GM18507 (cell line): ENCODE results near the gene NMRAL1.

ENCODE experiments used
- DNase-seq: peaks from one replicate; pipeline ENCODE4 v3.0.0; 2011; ENCODE audit warnings: low read depth; ENCODE audit not compliant: insufficient read length; ENCODE audit errors: extremely low spot score
- FAIRE-seq: peaks from 2 replicates; lab custom pipeline; 2011; peaks lifted over from hg19 to GRCh38; lab: Jason Lieb, UNC

Gene NMRAL1

GRCh38 chr16:4506450-4506849 lies 32.0 kb upstream of the NMRAL1 start:
- peak; percentile 89 for FAIRE-seq
- no peak for DNase-seq

- FAIRE-seq (peak; percentile 93), DNase-seq (peak; percentile 53)
Observed at GRCh38 chr16:4505356-4506147, 31.1 kb upstream of the NMRAL1 start.

DNA sequence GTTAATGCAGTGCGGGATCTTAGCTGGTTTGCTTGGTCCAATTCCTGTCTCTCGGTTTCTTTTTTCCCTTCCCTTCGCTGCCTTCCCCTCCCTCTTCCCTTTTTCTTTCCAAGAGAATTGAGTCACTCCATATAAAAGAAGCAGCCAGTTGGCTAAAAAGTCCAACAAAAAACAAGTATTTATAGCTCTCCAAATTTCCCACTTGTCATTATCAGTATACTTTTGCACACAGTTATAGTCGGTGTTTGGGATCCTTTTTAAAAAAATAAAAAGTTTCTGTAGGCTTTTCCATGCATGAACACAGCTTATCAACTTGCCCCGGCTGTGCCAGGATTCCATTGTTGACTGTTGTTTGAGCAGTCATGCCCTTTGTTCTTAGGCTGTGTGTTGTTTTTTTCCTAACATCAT lies 26.6 kb upstream of the NMRAL1 start:
- FAIRE-seq (no peak), DNase-seq (no peak)

- DNase-seq (no peak), FAIRE-seq (no peak)
Observed at GRCh38 chr16:4500272-4500671, 25.8 kb upstream of the NMRAL1 start.

GRCh38 chr16:4499196-4499555 lies 24.8 kb upstream of the NMRAL1 start:
- FAIRE-seq = no peak
- no peak for DNase-seq

DNA sequence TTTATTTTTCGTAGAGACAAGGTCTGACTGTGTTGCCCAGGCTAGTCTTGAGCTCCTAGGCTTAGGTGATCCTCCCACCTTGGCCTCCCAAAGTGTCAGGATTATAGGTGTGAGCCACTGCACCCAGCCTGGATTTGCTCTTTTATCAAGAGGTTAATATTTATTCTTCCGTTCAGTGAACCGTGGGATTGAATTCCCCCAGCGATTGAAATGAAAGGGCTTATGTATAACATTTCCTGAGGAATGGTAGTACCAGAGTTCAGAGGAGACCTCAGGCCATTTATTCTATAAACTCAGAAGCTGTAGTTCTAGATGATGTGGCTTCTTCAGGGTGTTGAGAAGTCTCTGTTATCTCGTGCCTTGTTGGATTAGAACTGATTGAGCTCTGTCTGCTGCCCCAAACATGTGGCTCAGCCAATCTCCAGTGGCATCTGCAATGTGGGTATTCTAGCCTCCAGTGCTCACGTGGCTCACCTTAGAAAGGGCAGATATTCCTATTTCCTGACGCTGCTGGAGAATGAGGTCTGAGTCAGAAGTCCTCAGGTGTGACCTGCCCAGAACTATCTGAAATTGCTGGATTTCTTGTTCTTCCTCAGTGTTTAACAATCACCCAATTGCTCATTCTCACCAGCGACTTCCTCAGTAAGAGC lies 24.2 kb upstream of the NMRAL1 start:
- no peak for DNase-seq
- FAIRE-seq = no peak

- FAIRE-seq (no peak), DNase-seq (no peak)
Observed at GRCh38 chr16:4496305-4496704, 21.9 kb upstream of the NMRAL1 start.

GRCh38 chr16:4495766-4496165 lies 21.3 kb upstream of the NMRAL1 start:
- DNase-seq = no peak
- no peak for FAIRE-seq

DNA sequence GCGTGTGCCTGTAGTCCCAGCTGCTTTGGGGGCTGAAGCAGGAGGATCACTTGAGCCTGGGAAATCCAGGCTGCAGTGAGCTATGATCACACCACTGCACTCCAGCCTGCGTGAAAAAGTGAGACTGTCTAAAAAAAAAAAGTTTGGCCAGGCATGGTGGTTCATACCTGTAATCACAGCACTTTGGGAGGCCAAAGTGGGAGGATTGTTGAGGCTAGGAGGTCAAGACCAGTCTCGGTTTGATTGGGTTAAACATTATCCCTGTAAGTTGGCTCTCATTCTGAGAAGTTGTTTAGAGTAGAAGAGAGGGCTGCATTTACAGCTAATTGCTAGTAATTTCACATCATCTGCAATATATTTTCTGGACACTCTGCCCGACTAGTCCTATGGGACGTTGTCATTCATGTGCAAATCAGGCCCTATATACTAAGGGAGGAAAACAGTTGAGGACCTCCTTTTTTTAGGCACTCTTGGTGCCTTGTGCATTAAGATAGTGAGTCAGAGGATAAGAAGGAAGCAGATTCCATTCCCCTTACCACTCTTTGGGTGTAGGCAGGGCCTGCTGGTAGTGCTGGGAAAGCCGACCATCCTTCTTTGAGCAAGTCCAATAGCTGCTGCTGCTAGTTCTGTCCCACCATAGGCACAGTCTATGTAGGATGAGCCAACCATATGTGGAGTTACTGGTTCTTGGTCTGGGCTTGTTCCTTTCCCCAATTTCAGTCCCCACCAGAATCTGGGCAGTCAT lies 20.5 kb upstream of the NMRAL1 start:
- no peak for DNase-seq
- FAIRE-seq = no peak

- DNase-seq = no peak
- FAIRE-seq = no peak
Observed at GRCh38 chr16:4491898-4492297, 17.5 kb upstream of the NMRAL1 start.

GRCh38 chr16:4489030-4489429 lies 14.6 kb upstream of the NMRAL1 start:
- DNase-seq = no peak
- no peak for FAIRE-seq

DNA sequence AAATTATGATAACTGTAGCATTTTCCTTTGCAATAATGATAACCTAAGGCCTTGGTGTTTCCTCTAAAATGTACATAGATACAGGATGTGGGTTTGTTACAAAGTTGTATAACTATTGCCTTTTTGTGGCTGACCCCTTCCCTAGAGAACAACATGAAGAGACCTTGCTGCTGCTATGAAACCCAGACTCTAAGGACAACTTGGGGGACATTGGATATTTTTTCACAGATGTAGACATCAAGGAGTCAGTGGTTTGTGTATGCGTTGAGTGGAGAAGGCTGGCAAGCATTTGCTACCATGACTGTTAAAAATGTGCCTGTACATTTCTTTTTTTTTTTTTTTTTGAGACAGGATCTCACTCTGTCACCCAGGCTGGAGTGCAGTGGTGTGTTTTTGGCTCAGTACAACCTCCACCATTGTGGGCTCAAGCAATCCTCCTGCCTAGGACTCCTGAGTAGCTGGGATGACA lies 14.1 kb upstream of the NMRAL1 start:
- FAIRE-seq (no peak), DNase-seq (no peak)

GRCh38 chr16:4487955-4488498 lies 13.6 kb upstream of the NMRAL1 start:
- DNase-seq (no peak), FAIRE-seq (no peak)

GRCh38 chr16:4486126-4486893 lies 11.9 kb upstream of the NMRAL1 start:
- no peak for DNase-seq
- no peak for FAIRE-seq

DNA sequence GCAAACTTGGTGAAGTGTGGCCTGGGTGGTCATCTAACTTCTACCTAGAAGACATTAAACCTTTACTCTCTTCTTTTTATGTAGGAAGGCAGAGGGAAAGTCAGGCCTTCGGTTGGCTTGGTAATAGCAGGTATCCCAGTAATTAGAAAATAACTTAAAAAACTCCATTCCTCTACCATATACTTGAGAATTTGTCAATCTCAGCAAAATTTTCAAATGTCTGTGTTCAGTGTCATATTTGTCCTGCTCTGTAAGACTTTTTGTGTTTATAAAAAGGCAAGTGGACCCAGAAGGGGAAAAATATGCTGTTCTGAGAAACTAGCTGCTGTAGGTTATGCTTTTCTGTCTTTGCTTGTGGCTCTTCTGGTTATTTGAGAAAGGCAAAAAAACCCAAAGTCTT lies 7.5 kb upstream of the NMRAL1 start:
- FAIRE-seq (no peak), DNase-seq (no peak)

GRCh38 chr16:4481526-4481925 lies 7.1 kb upstream of the NMRAL1 start:
- FAIRE-seq (no peak), DNase-seq (no peak)

DNA sequence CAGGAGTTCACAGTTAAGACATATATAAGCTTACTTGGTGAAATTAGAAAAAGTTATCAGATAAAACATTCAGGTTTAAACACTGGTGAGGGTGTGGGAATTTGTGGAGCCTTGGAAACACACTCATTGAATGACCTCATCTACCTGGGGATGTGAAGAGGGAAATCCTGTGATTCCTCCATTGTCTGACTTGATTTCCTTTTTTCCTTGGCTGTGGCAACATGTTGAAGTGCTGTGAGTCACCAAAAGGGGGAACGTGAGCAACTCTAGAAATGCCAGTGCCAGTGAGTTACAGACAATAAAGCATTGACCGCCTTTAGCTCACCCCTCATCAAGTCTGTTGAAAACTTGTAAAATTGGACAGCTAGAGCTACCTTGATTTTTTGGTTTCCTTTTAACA lies 3.5 kb upstream of the NMRAL1 start:
- FAIRE-seq (no peak), DNase-seq (no peak)

DNA sequence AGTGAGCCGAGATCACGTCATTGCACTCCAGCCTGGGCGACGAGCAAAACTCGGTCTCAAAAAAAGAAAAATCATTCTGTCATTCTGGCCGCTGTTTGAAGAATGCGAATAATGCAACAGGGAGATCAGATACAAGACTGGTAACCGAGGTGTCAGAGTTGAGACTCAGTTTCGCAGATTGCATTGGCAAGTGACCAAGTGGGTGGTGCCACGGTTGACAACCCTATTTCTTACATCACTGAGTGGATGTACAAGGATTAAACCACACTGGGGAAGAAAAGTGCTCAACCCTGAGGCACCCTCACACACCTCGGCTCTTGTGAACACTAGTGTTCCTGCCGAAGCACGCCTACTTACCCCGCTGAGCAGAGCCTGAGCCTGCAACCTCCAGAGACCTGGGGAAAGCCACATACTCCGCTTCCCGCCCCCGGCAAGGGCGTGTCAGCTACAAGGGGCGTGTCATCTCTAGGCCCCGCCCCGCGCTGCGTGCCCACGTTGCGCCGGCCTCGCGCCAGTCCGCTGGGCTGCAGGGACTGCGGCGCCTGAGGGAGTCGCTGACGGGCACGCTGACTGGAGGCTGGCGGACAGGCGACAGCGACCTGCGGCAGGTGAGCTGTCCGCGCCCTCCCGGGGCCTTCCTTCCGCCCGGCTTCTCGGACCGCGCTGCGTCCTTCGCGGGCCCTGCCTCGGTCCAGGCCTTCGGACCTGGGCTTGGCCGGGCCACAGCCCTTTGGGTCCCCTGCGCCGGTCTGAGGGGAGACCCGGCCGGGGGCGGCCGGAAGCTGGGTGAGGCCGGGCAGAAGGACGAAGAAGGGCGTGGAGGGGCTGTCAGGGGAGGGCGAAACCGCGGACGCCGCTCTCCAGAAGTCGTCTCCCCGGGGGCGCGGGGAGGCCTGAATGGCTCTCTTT lies 1.7 kb upstream of the NMRAL1 start, which contains the start of gene HMOX2:
Gene HMOX2 (plus strand): TSS at position 519 of the 909 bp plus-strand sequence. CDS start 29,127 bp downstream, outside the sequence.
- DNase-seq (peak; percentile 98), FAIRE-seq (peak; percentile 96)
